IPS-18a (cell line): Measurements from ENCODE around the gene SEMA3E.

ENCODE experiments used
- H3K27ac ChIP-seq: one replicate; pipeline ENCODE4 v1.5.1; 2013; ENCODE audit warnings: low read length
- H3K27me3 ChIP-seq: one replicate; pipeline ENCODE4 v1.6.1; 2013; ENCODE audit warnings: mild to moderate bottlenecking, low read length; ENCODE audit not compliant: control insufficient read depth, insufficient read depth
- H3K36me3 ChIP-seq: one replicate; pipeline ENCODE4 v1.6.1; 2013; ENCODE audit warnings: low read depth, low read length; ENCODE audit not compliant: control insufficient read depth
- H3K4me1 ChIP-seq: one replicate; pipeline ENCODE4 v1.6.1; 2013; ENCODE audit warnings: low read depth, low read length; ENCODE audit not compliant: control insufficient read depth
- H3K4me3 ChIP-seq: one replicate; pipeline ENCODE4 v1.5.1; 2013; ENCODE audit warnings: low read length
- H3K9ac ChIP-seq: one replicate; pipeline ENCODE4 v1.6.1; 2013; ENCODE audit warnings: mild to moderate bottlenecking, low read length, moderate library complexity
- H3K9me3 ChIP-seq: one replicate; pipeline ENCODE4 v1.6.1; 2013; ENCODE audit warnings: low read depth, low read length; ENCODE audit not compliant: control insufficient read depth

SEMA3E gene

DNA sequence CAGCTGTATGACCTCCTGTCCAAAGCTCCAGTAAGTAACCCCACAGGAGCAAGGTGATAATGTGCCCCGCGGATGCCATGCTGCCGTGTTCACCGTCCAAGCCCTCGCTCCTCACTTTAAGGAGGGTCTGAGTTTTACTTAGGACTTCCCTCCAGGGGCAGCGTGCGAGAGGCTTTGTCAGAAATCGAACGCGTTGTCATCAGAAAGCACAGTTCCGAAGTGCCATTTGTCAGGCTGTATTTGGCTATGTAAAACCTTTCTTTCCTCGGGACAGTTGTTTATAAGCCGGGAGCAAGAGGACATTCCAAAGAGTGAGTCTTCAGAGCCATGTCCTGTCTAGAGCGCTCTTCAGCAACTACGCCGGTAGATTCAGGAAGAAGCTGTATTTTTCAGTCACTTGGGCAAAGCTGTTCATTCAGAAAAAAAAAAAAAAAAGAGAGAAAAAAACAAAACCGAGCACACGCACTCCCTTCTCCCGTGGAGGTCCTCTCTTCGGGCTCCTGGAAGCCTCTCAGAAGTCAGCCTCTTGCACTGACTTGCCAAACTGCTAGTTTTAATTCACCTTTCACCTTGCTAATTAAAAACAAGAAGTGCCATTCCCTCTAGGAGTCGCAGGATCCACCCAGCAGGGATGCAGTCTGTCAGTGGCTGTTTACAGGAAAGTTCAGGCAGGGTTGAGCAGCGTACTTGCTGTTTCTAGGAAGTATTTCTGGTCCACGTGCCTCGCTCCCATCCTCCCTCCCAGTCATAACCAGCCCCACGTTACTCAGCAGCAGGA is at the start of gene SEMA3E:
SEMA3E (minus strand) TSS at position 676 of the 778 bp plus-strand sequence.
- Histone ChIP-seq H3K4me3 (peak within 1 kb of the TSS; percentile 73), H3K4me1 (peaks cover 22% of the 10 kb centered on the region), H3K27ac (no peak within 1 kb of the TSS), H3K27me3 (no peaks in the 10 kb centered on the region), H3K9ac (no peak within 1 kb of the TSS), H3K36me3 (no peaks in the 10 kb centered on the region), H3K9me3 (no peaks in the 10 kb centered on the region)

DNA sequence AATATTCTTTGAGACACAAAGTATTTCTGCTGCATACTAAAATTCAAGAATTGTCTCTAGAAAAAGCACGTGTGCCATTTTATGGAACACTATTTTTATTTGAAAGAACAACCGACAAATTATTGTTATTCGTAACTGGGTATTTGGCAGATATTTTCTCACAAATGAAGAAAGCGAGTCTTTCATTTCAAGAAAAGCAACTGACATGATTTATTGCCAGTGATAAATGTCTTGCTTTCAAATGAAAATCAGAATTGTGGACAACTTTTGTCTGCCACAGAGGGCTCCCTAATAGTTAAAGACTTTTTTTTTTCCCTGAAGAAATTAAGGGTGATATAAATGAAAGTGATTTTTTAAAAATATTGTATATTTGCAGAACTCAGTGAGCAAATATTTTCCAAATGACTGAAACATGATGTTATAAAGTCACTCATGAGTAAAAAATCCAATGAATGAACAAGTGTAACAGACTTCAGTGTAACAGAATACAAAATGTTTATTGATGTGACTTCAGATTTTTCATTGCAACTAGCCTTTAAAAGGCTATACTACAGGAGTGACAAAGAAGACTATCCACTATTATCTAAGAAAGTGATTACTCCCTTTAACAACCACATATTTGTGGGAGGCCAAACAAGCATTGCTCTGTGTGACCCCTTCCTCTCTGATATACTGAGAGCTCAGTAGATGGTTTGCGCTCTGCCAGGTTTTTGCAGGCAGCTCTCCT is 49.0 kb upstream of the SEMA3E start:
- Histone ChIP-seq H3K27me3 (peaks cover 49% of the 10 kb centered on the region), H3K27ac (no peak overlapping the region), H3K9me3 (no peaks in the 10 kb centered on the region), H3K4me3 (no peak overlapping the region), H3K9ac (no peak overlapping the region), H3K36me3 (no peaks in the 10 kb centered on the region), H3K4me1 (peaks cover 32% of the 10 kb centered on the region)

DNA sequence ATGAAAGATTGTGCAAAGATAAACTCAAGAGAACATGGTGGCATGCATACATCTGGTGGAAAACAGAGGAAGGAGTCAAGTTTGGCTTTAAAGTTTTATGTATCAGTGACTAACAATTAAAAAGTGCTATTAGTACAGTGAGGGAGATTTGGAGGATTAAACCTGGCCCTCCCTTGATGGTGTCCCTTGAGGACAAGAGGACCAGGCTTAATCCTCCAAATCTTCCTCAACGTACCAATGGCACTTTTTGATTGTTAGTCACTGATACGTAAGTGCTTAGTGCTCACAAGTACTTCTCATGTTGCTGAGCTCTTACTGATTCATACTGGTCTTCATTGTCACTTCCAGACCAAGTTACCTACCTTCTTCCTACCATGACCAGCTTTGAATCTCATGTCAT is 47.2 kb upstream of the SEMA3E start:
- H3K27ac ChIP-seq = no peak overlapping the region
- peaks cover 45% of the 10 kb centered on the region for H3K4me1 ChIP-seq
- H3K9ac ChIP-seq = no peak overlapping the region
- H3K4me3 ChIP-seq = no peak overlapping the region
- H3K27me3 ChIP-seq = peaks cover 49% of the 10 kb centered on the region
- H3K9me3 ChIP-seq = no peaks in the 10 kb centered on the region
- no peaks in the 10 kb centered on the region for H3K36me3 ChIP-seq

DNA sequence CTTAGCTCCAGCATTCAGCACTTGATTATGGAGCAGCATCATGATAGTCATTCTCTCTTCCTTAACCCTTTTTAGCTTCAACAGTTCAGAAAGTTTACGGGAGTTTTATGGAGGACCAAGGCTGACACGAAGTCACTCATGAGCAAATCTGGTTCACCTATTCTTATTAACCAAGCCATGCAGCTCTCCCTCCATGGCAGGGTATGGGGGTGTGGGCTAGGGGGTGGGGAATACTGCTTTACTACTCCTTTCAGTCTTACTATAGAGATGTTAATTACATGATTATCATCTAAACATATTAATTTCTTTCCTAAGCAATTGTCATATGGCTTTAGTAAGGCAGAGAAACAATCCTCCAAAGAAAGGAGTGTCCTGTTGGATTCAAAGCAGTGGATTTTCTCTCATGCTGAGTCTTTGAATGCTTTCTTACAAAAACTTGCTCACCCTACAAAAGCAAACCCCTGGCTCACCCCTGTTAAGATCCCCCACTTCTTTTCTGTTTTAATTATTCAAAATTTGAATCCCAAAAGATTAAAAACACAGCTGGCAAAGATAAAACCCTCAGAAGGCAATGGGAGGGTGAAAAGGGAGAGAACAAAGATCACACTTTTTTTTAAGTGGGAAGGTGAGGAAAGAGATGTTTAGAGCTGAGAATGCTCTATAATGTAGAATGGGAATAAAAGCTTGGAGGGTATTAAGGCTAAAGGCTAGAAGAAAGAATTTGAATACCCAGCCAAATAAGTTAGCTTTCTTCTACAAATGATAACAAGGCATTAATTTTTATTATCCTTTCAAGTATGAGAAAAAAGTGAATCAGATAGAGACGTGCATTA is 46.4 kb upstream of the SEMA3E start:
- Histone ChIP-seq H3K9me3 (no peaks in the 10 kb centered on the region), H3K4me3 (no peak overlapping the region), H3K9ac (no peak overlapping the region), H3K27ac (no peak overlapping the region), H3K36me3 (no peaks in the 10 kb centered on the region), H3K4me1 (peaks cover 52% of the 10 kb centered on the region), H3K27me3 (peaks cover 49% of the 10 kb centered on the region)

DNA sequence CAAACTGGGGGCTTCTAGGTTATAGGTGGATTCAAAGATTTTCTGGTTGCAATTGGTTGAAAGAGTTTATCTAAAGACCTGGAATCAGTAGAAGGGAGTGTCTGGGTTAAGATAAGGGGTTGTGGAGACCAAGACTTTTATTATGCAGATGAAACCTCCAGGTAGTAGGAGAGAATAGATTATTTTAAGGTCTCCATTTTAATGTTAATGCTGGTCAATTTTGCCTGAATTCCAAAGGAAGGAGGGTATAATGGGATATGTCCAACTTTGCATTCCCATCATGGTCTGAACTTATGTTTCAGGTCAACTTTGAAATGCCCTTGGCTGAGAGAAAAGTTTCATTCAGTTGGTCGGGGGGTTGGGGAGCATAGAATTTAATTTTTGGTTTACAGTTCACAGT is 44.3 kb upstream of the SEMA3E start:
- H3K4me3 ChIP-seq = no peak overlapping the region
- no peak overlapping the region for H3K27ac ChIP-seq
- H3K4me1 ChIP-seq = peaks cover 67% of the 10 kb centered on the region

DNA sequence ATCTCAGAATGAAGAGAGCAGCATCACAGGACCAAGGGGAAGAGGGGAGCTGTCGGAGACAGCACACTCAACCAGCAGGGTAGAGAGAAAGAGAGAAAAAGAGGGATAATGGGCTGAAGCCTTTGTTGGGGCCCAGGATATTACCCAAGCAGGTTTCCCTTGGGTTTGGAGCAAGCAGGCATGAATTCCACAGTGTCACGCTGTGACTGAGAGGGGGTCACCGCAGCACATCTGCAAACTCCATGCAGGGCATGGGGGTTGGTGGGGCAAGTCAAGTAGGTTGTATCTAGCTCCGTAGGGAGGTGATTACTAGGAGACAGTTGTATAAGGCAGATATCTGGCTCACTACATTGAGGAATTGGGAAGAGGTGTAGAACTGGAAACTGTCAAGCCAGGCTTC is 42.2 kb upstream of the SEMA3E start:
- no peak overlapping the region for H3K27ac ChIP-seq
- H3K9me3 ChIP-seq = no peaks in the 10 kb centered on the region
- H3K4me1 ChIP-seq = peaks cover 62% of the 10 kb centered on the region
- no peak overlapping the region for H3K9ac ChIP-seq
- no peaks in the 10 kb centered on the region for H3K36me3 ChIP-seq
- no peak overlapping the region for H3K4me3 ChIP-seq
- H3K27me3 ChIP-seq = peaks cover 18% of the 10 kb centered on the region

More for the DNA sequence above, 44.3 kb upstream of the SEMA3E start:
- Histone ChIP-seq H3K9ac (no peak overlapping the region), H3K27me3 (peaks cover 39% of the 10 kb centered on the region), H3K9me3 (no peaks in the 10 kb centered on the region), H3K36me3 (no peaks in the 10 kb centered on the region)

DNA sequence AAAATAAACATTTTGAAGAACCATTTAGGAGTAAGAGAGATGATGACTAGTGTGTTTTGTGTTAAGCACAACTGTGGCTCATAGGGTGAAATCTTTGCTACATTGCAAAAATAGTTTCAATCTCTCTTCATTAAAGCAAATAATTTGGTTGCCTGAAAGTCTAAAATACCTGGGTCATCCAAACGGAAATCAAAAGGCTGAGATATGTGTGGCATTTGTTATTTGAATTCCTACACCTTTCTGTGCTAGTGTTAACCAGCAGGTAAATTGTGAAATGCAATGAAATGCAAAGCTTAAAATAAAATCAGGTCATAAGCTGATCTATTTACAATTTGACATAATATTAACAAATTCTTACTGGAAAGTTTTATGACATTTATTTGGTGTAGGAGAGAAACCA is 40.9 kb upstream of the SEMA3E start:
- Histone ChIP-seq H3K9me3 (no peaks in the 10 kb centered on the region), H3K4me3 (no peak overlapping the region), H3K36me3 (no peaks in the 10 kb centered on the region), H3K27ac (no peak overlapping the region), H3K27me3 (peaks cover 16% of the 10 kb centered on the region), H3K4me1 (peaks cover 55% of the 10 kb centered on the region), H3K9ac (no peak overlapping the region)

DNA sequence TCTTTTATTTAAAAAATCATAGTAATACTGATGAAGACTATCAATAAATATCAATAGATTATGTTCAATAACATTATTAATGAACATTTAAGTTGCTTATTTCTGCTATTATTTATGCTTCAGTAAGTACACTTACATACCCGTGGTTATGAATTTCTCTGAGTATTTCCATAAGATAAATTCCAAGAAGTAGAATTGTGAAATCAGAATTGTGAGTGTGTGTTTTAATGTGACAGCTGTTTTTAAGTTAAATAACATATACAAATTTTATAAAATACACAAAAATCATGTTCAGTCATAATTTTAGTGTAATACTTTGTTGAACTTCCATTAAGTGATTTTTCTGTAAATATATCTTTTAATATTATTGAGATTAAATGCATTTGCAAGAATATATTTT is 37.5 kb upstream of the SEMA3E start:
- H3K4me3 ChIP-seq = no peak overlapping the region
- no peaks in the 10 kb centered on the region for H3K36me3 ChIP-seq
- no peak overlapping the region for H3K9ac ChIP-seq
- H3K27ac ChIP-seq = no peak overlapping the region
- H3K9me3 ChIP-seq = no peaks in the 10 kb centered on the region
- peaks cover 10% of the 10 kb centered on the region for H3K27me3 ChIP-seq
- peaks cover 54% of the 10 kb centered on the region for H3K4me1 ChIP-seq

DNA sequence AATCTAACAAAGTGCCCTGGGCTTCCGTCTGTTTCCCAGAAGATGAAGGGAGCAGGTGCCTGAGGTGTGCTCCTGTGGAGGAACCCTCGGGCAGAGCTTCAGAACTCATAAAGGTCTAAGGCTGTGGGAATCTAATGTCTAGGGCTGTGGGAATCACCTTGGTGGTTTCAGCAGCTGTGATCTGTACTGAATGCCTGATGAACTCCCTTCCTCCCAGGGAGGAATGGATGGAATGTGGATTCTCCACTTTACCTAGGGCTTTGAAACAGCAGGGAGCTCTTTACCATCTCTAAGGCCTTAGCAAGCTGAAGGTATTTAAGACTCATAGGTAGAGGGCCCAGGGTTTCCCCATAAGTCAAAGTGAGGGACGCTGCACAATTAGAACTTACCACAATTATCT is 36.0 kb upstream of the SEMA3E start:
- H3K36me3 ChIP-seq = no peaks in the 10 kb centered on the region
- no peak overlapping the region for H3K27ac ChIP-seq
- peak overlapping the region; percentile 48 for H3K4me3 ChIP-seq
- H3K27me3 ChIP-seq = peaks cover 10% of the 10 kb centered on the region
- no peak overlapping the region for H3K9ac ChIP-seq
- peaks cover 39% of the 10 kb centered on the region for H3K4me1 ChIP-seq
- H3K9me3 ChIP-seq = no peaks in the 10 kb centered on the region

DNA sequence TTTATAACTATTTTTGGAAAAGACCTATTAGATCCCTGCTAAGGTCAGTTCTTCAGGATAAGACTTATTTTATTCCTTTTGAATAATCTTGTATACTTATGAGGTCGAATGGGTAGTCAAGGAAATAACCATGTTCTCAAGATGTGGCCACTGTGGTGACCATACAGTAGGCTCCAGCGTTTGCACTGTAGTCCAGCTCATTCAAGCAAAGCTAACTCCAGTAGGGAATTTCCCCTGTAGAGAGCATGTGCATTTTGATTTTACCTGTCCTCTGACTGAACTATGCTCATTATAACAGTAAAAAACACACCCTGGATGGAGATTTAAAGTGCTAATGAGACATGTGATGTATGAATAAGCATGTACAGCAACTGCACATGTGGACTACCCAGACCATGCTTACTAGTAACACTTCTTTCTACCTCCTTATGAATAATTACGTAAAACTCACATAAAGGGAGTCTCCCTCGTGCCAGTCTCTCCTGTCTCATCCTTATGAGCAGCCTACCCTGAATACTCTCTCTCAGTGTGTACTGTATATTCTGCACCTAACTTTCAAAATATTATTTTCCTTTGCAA is 32.4 kb upstream of the SEMA3E start:
- Histone ChIP-seq H3K36me3 (no peaks in the 10 kb centered on the region), H3K9ac (no peak overlapping the region), H3K4me1 (peaks cover 34% of the 10 kb centered on the region), H3K27ac (no peak overlapping the region), H3K4me3 (no peak overlapping the region), H3K27me3 (peaks cover 10% of the 10 kb centered on the region), H3K9me3 (no peaks in the 10 kb centered on the region)

DNA sequence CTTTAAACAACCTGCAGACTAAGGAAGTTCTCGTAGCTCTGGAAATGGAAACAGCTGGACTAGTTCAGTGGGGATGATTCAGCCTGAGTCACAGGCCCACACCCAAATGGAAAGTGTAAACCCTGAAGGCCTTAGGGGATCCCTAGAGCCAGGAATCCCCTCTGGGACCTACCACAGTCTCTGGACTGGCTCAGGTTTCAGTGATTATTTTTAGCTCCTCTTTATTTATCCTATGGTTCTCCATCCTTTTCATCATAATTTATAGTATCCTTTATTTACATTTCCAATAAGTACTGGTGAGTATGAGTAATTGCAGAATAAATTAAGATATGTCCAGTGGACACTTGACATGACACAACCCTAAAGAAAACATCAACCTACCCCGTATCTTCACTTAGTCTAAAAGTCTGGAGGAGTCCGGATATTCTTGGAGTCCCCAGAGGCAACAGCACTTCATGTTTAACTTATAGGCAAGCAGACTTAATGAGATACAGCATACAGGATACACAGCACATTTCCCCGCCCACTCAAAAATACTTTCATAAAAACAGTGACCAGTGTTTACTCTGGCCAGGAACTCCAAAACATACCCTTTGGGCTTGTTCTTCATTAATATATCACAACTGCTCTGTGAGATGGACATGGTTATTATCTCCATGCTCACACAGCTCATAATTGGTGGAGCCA is 28.4 kb upstream of the SEMA3E start:
- H3K9ac ChIP-seq = no peak overlapping the region
- no peaks in the 10 kb centered on the region for H3K27me3 ChIP-seq
- no peak overlapping the region for H3K27ac ChIP-seq
- H3K4me3 ChIP-seq = no peak overlapping the region
- no peaks in the 10 kb centered on the region for H3K9me3 ChIP-seq
- no peaks in the 10 kb centered on the region for H3K36me3 ChIP-seq
- peaks cover 10% of the 10 kb centered on the region for H3K4me1 ChIP-seq
